Ishikawa (cell line): ENCODE results near the gene MAB21L4.

ENCODE experiments used
- CEBPB ChIP-seq: IDR thresholded peaks from 2 replicates; pipeline ENCODE4 v1.6.1; 2012
- CREB1 ChIP-seq: IDR thresholded peaks from 2 replicates; pipeline ENCODE4 v1.6.1; 2012; ENCODE audit warnings: low read depth
- EGR1 ChIP-seq: IDR thresholded peaks from 2 replicates; pipeline ENCODE4 v1.6.1; 2012
- EP300 ChIP-seq: IDR thresholded peaks from 2 replicates; pipeline ENCODE4 v1.6.1; 2012; ENCODE audit warnings: borderline replicate concordance
- FOXM1 ChIP-seq: IDR thresholded peaks from 2 replicates; pipeline ENCODE4 v1.6.1; 2012; ENCODE audit warnings: low read depth, borderline replicate concordance
- NFIC ChIP-seq: IDR thresholded peaks from 2 replicates; pipeline ENCODE4 v1.6.1; 2012
- RAD21 ChIP-seq: IDR thresholded peaks from 2 replicates; pipeline ENCODE4 v1.6.1; 2012; ENCODE audit warnings: low read depth
- TAF1 ChIP-seq: IDR thresholded peaks from 2 replicates; pipeline ENCODE4 v1.6.1; 2012; ENCODE audit warnings: low read depth, mild to moderate bottlenecking
- TCF12 ChIP-seq: IDR thresholded peaks from 2 replicates; pipeline ENCODE4 v1.6.1; 2012; ENCODE audit warnings: low read depth
- TEAD4 ChIP-seq: IDR thresholded peaks from 2 replicates; pipeline ENCODE4 v1.6.1; 2012
- YY1 ChIP-seq: IDR thresholded peaks from 2 replicates; pipeline ENCODE4 v1.6.1; 2012; ENCODE audit warnings: low read depth
- ZBTB7A ChIP-seq: IDR thresholded peaks from 2 replicates; pipeline ENCODE4 v1.6.1; 2012; ENCODE audit warnings: low read depth
- TF ChIP-seq, protein P1 (sequence below): IDR thresholded peaks from 2 replicates; pipeline ENCODE4 v1.6.1; 2012; ENCODE audit warnings: low read depth, mild to moderate bottlenecking
- TF ChIP-seq, protein P2 (sequence below): IDR thresholded peaks from 2 replicates; pipeline ENCODE4 v1.6.1; 2012
- TF ChIP-seq, protein P3 (sequence below): IDR thresholded peaks from 2 replicates; pipeline ENCODE4 v1.6.1; 2012

MAB21L4 gene

DNA sequence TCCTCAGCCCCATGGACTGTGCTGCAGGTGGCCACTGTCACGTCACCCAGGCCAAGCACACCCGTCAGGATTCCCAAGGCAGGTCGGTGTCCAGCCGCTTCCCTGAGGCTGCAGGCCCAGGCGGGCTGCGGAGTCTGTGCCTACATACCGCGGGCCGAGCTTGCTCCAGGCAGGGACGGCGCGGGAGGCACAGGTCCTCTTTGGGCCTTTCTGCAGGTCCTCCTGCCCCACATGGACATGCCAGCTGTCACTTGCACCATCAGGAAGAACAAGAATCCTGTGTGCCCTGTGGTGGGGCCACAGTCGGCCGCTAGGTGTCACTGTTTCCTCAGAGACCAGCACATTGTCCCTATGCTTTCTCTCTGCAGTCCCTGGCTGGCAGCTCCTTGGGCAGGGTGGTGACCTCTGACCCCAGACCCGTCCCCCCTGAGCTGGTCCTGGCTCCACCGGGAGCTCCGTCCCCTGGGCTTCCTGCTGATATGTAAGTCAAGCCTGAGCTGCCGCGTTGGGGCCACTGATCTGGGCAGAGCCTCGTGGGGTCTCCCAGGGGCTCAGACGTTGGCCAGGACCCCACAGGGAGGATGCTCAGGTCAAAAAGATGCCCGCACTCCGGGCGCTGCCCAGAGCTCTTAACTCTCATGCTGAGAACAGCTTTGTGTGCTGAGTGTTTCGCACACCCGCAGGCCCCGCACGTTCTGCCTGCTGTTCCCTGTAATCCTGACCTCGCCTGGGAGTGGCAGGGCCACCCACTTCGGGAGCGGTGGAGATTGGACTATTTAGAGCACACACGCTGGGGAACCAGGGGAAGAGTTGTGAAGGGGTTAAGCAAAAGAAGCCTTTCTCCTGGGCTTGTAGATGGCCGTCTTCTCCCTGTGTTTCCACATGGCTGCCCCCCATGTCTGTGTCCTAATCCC is 44.6 kb downstream of the MAB21L4 start:
- TF ChIP-seq RAD21 = peak; percentile 99
- TF ChIP-seq ZBTB7A = peak; percentile 77; the same call in 1 of the 2 replicates
- no peak for TF ChIP-seq CREB1

DNA sequence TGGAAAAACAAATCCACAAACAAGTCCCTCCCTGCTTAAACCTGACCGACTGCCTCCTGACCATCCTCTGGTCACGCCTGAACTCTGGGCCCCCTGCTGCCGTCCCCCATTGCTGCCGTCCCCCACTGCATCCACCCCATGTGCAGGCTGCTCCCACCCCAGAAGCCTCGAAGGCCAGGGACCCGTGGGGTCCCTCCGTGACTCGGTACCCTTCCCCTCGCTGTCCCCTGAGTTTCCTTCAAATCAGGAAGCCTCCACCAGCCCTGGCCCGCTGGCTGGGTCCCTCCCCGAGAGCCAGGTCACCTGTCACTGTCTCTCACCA is 45.2 kb downstream of the MAB21L4 start:
- TF ChIP-seq, protein P1, sequence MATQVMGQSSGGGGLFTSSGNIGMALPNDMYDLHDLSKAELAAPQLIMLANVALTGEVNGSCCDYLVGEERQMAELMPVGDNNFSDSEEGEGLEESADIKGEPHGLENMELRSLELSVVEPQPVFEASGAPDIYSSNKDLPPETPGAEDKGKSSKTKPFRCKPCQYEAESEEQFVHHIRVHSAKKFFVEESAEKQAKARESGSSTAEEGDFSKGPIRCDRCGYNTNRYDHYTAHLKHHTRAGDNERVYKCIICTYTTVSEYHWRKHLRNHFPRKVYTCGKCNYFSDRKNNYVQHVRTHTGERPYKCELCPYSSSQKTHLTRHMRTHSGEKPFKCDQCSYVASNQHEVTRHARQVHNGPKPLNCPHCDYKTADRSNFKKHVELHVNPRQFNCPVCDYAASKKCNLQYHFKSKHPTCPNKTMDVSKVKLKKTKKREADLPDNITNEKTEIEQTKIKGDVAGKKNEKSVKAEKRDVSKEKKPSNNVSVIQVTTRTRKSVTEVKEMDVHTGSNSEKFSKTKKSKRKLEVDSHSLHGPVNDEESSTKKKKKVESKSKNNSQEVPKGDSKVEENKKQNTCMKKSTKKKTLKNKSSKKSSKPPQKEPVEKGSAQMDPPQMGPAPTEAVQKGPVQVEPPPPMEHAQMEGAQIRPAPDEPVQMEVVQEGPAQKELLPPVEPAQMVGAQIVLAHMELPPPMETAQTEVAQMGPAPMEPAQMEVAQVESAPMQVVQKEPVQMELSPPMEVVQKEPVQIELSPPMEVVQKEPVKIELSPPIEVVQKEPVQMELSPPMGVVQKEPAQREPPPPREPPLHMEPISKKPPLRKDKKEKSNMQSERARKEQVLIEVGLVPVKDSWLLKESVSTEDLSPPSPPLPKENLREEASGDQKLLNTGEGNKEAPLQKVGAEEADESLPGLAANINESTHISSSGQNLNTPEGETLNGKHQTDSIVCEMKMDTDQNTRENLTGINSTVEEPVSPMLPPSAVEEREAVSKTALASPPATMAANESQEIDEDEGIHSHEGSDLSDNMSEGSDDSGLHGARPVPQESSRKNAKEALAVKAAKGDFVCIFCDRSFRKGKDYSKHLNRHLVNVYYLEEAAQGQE = no peak
- TF ChIP-seq EGR1 (no peak), TCF12 (no peak), ZBTB7A (no peak), YY1 (no peak), FOXM1 (no peak), EP300 (no peak), CEBPB (no peak), TEAD4 (no peak), CREB1 (no peak), TAF1 (no peak), RAD21 (no peak), NFIC (no peak)
- TF ChIP-seq, protein P2, sequence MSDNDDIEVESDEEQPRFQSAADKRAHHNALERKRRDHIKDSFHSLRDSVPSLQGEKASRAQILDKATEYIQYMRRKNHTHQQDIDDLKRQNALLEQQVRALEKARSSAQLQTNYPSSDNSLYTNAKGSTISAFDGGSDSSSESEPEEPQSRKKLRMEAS = no peak
- TF ChIP-seq, protein P3, sequence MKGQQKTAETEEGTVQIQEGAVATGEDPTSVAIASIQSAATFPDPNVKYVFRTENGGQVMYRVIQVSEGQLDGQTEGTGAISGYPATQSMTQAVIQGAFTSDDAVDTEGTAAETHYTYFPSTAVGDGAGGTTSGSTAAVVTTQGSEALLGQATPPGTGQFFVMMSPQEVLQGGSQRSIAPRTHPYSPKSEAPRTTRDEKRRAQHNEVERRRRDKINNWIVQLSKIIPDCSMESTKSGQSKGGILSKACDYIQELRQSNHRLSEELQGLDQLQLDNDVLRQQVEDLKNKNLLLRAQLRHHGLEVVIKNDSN = no peak

DNA sequence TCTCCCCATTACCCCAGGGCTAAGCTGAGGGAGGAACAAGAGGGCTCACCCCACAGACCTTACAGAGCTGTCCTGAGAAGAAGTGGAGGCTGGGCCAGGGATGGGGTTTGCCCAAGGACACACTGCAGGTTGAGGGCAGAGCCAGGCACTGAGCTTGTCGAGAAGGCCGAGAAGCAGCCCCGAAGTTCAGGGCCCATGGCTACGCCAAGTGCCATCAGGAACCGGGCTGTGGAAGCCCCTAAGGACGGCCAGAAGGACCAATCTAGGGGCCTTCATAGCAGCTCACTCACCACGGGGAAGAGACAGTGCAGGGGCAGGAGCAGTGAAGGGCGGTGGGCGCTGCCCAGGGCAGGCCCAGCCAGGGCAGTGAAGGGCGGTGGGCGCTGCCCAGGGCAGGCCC is 45.9 kb downstream of the MAB21L4 start:
- no peak for TF ChIP-seq CREB1
- no peak for TF ChIP-seq TEAD4
- TF ChIP-seq, protein P1 = no peak
- TF ChIP-seq, protein P3 = no peak
- no peak for TF ChIP-seq RAD21
- no peak for TF ChIP-seq ZBTB7A
- no peak for TF ChIP-seq EGR1
- TF ChIP-seq TCF12 = no peak
- no peak for TF ChIP-seq EP300
- TF ChIP-seq CEBPB = no peak
- no peak for TF ChIP-seq NFIC
- TF ChIP-seq YY1 = no peak
- no peak for TF ChIP-seq FOXM1
- TF ChIP-seq, protein P2 = no peak
- no peak for TF ChIP-seq TAF1

DNA sequence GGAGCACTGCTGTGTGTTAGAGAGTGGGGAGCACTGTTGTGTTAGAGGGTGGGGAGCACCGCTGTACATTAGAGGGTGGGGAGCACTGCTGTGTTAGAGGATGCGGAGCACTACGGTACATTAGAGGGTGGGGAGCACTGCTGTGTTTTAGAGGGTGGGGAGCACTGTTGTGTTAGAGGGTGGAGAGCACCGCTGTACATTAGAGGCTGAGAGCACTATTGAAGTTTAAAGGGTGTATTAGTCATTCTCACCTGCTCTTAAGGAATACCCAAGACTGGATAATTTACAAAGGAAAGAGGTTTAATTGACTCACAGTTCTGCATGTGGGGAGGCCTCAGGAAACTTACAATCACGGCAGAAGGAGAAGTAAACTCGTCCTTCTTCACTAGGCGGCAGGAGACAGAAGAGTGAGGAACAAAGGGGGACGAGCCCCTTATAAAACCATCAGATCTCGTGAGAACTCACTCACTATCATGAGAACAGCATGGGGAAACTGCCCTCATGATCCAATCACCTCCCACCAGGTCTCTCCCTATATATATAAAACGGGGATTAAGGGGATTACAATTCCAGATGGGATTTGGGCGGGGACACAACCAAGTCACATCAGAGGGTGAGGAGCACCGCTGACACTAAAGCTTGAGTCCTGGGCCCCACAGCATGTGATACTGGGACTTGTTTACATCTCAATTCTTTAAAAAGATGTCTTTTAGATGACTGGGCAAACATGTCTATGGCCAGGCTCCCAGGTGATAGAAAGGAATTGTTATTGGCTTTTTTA is 46.9 kb downstream of the MAB21L4 start:
- TF ChIP-seq TEAD4 (no peak), CREB1 (no peak), YY1 (no peak), EGR1 (no peak), EP300 (no peak), TCF12 (no peak), TAF1 (no peak), CEBPB (no peak), FOXM1 (no peak), NFIC (no peak), ZBTB7A (no peak), RAD21 (no peak)
- TF ChIP-seq, protein P2 = no peak
- TF ChIP-seq, protein P3 = no peak
- TF ChIP-seq, protein P1 = no peak
